ENCODE results near the gene CASTOR1. TPM values are rescaled to one million over a fixed set of nuclear protein-coding genes. Genes with fewer than 3 reads are reported as not detected.

CASTOR1 gene
- total RNA-seq, 1 donor from 2014 or later, result 5.3 TPM

GRCh38 chr22:30290342-30291057, 1.2 kb upstream of the CASTOR1 start:
- peak; percentile 3 for ATAC-seq (ENCODE audit: poor library complexity)
- intact Hi-C loops (cut with DNase I), result no loop called here
- DNase-seq, result peak; percentile 41

- DNase-seq (no peak), ATAC-seq (ENCODE audit: poor library complexity) (peak; percentile 5)
- intact Hi-C loops (cut with DNase I), result loop anchor here (2.0 kb wide), 1 partner anchor 37 kb away; the partner anchor contains the start of gene TBC1D10A
Measured at GRCh38 chr22:30289980-30290313, 642 bp upstream of the CASTOR1 start.

GRCh38 chr22:30288419-30289140, 725 bp downstream of the CASTOR1 start:
- DNase-seq, result no peak
- no peak for ATAC-seq (ENCODE audit: poor library complexity)
- intact Hi-C loops (cut with DNase I), result loop anchor here (1.0 to 2.0 kb wide), 2 partner anchors 38 to 99 kb away; partner anchors contain the start of genes RNF215 and TBC1D10A

GRCh38 chr22:30287648-30288418, 1.5 kb downstream of the CASTOR1 start:
- peak; percentile 69 for ATAC-seq (ENCODE audit: poor library complexity)
- peak; percentile 91 for DNase-seq
- intact Hi-C loops (cut with DNase I), result loop anchor here (1.0 to 2.0 kb wide), 2 partner anchors 39 to 99 kb away; partner anchors contain the start of genes RNF215 and TBC1D10A

GRCh38 chr22:30286813-30287647, 2.3 kb downstream of the CASTOR1 start:
- ATAC-seq (ENCODE audit: poor library complexity) (no peak), DNase-seq (peak; percentile 87)
- intact Hi-C loops (cut with DNase I), result no loop called here

GRCh38 chr22:30286331-30286730, 3.0 kb downstream of the CASTOR1 start:
- intact Hi-C loops (cut with DNase I), result no loop called here

GRCh38 chr22:30285846-30286200, 3.5 kb downstream of the CASTOR1 start:
- intact Hi-C loops (cut with DNase I), result no loop called here
- DNase-seq, result no peak
- ATAC-seq (ENCODE audit: poor library complexity), result no peak

More at GRCh38 chr22:30286331-30286730, 3.0 kb downstream of the CASTOR1 start:
- DNase-seq (no peak), ATAC-seq (ENCODE audit: poor library complexity) (no peak)

GRCh38 chr22:30285176-30285845, 4.0 kb downstream of the CASTOR1 start:
- ATAC-seq (ENCODE audit: poor library complexity) (no peak), DNase-seq (no peak)
- intact Hi-C loops (cut with DNase I), result no loop called here

- intact Hi-C loops (cut with DNase I), result no loop called here
- DNase-seq (no peak), ATAC-seq (ENCODE audit: poor library complexity) (no peak)
Measured at GRCh38 chr22:30284666-30285065, 4.6 kb downstream of the CASTOR1 start.

GRCh38 chr22:30284172-30284571, 5.1 kb downstream of the CASTOR1 start:
- no peak for ATAC-seq (ENCODE audit: poor library complexity)
- DNase-seq, result peak; percentile 35
- intact Hi-C loops (cut with DNase I), result no loop called here

GRCh38 chr22:30283342-30283741, 6.0 kb downstream of the CASTOR1 start:
- DNase-seq (no peak), ATAC-seq (ENCODE audit: poor library complexity) (no peak)
- intact Hi-C loops (cut with DNase I), result no loop called here

- DNase-seq, result no peak
- intact Hi-C loops (cut with DNase I), result no loop called here
- ATAC-seq (ENCODE audit: poor library complexity), result peak; percentile 17
Measured at GRCh38 chr22:30282616-30283046, 6.7 kb downstream of the CASTOR1 start.

GRCh38 chr22:30280505-30280904, 8.8 kb downstream of the CASTOR1 start:
- intact Hi-C loops (cut with DNase I), result no loop called here
- no peak for ATAC-seq (ENCODE audit: poor library complexity)
- no peak for DNase-seq

GRCh38 chr22:30279932-30280331, 9.4 kb downstream of the CASTOR1 start:
- DNase-seq (no peak), ATAC-seq (ENCODE audit: poor library complexity) (no peak)
- intact Hi-C loops (cut with DNase I), result no loop called here

- ATAC-seq (ENCODE audit: poor library complexity), result peak; percentile 38
- intact Hi-C loops (cut with DNase I), result no loop called here
- peak; percentile 79 for DNase-seq
Measured at GRCh38 chr22:30279046-30279788, 10.1 kb downstream of the CASTOR1 start.

GRCh38 chr22:30277547-30278344, 11.6 kb downstream of the CASTOR1 start:
- ATAC-seq (ENCODE audit: poor library complexity) (peak; percentile 62), DNase-seq (peak; percentile 63)
- intact Hi-C loops (cut with DNase I), result no loop called here

- intact Hi-C loops (cut with DNase I), result no loop called here
- ATAC-seq (ENCODE audit: poor library complexity) (no peak), DNase-seq (no peak)
Measured at GRCh38 chr22:30276039-30276438, 13.3 kb downstream of the CASTOR1 start.

Data from Right ventricle myocardium superior (tissue), 1 donor.